Measurements from ENCODE around the gene CBX3. TPM values are rescaled to one million over a fixed set of nuclear protein-coding genes. Genes with fewer than 3 reads are reported as not detected.

The CBX3 gene
- total RNA-seq, 4 donors from 2014 or later = 30.5 to 178 (median 88.1) TPM

DNA sequence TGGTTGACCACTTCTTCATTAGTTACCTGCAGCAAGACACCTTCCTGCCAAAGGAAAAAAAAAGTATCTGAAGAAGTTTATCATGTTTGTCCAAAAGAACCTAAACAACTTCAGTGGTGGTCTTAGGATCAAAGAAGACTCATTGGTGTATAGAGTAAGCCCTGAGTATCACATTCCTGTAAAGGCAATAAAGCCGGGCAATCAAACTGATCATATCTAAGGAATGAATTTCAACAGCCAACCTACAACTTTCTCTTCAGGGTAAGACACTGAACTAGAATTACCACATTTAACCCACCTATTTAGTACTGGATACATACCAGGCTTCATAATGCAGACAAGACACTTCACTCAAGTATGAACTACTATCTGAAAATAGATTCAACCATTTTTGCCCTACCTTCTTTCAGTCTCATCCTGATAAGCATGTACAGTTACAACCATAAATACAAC is 11.1 kb upstream of the CBX3 start:
- no peak for DNase-seq
- H3K4me1 ChIP-seq = peaks cover 7 to 10% of the 10 kb centered on the region in 2 donors

DNA sequence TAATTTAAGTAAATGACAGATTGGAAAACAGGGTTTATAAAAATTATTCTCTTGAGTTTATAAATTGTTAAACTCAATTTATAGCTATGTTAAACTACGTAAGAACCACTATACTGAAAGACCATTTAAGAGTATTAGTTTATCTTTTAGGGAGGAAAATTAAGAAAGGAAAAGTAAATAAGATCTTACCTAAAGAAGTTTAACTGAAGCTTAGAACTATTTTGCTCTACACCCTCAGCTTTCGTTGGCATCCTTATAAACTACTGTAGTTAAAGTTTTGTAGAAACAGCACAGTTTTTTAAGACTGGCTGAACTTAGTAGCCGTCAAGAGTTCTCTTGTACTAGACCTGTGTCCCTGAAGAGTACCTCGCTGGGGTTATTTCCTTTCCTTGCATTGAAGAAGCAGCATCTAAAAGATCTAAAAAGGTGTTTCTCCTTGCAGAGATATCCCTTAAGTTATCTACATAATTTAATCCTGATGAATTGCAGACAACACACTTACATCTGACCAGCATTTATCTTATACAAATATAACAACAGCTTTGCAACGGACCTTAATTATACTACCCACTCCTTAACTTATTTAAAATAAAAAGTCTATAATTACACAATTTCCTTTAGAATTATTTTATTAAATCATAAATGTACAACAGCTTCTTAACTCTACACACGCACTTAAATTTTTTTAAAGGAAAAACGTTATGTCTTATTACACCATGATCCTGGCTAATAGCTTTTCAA is 10.1 kb upstream of the CBX3 start:
- intact Hi-C loops (cut with DNase I; ENCODE audit: low total_unique reads) = no loop called here
- no peaks in the 10 kb centered on the region for H3K27me3 ChIP-seq
- no peaks in the 10 kb centered on the region for H3K36me3 ChIP-seq
- H3K27ac ChIP-seq = no peak overlapping the region
- H3K9me3 ChIP-seq = no peaks in the 10 kb centered on the region
- peaks cover 7 to 18% of the 10 kb centered on the region in 2 donors for H3K4me1 ChIP-seq
- DNase-seq = no peak
- TF ChIP-seq, protein P1, sequence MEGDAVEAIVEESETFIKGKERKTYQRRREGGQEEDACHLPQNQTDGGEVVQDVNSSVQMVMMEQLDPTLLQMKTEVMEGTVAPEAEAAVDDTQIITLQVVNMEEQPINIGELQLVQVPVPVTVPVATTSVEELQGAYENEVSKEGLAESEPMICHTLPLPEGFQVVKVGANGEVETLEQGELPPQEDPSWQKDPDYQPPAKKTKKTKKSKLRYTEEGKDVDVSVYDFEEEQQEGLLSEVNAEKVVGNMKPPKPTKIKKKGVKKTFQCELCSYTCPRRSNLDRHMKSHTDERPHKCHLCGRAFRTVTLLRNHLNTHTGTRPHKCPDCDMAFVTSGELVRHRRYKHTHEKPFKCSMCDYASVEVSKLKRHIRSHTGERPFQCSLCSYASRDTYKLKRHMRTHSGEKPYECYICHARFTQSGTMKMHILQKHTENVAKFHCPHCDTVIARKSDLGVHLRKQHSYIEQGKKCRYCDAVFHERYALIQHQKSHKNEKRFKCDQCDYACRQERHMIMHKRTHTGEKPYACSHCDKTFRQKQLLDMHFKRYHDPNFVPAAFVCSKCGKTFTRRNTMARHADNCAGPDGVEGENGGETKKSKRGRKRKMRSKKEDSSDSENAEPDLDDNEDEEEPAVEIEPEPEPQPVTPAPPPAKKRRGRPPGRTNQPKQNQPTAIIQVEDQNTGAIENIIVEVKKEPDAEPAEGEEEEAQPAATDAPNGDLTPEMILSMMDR (IDR thresholded peaks at IDR 0.05) = no peak
- TF ChIP-seq POLR2A (IDR thresholded peaks at IDR 0.05) = no peak
- no peak overlapping the region for H3K4me3 ChIP-seq

More for the DNA sequence above, 11.1 kb upstream of the CBX3 start:
- intact Hi-C loops (cut with DNase I; ENCODE audit: low total_unique reads) = no loop called here
- H3K9me3 ChIP-seq = no peaks in the 10 kb centered on the region
- H3K4me3 ChIP-seq = no peak overlapping the region
- TF ChIP-seq POLR2A (IDR thresholded peaks at IDR 0.05) = no peak
- TF ChIP-seq, protein P1 (IDR thresholded peaks at IDR 0.05) = no peak
- no peaks in the 10 kb centered on the region for H3K27me3 ChIP-seq
- H3K27ac ChIP-seq = no peak overlapping the region
- no peaks in the 10 kb centered on the region for H3K36me3 ChIP-seq

DNA sequence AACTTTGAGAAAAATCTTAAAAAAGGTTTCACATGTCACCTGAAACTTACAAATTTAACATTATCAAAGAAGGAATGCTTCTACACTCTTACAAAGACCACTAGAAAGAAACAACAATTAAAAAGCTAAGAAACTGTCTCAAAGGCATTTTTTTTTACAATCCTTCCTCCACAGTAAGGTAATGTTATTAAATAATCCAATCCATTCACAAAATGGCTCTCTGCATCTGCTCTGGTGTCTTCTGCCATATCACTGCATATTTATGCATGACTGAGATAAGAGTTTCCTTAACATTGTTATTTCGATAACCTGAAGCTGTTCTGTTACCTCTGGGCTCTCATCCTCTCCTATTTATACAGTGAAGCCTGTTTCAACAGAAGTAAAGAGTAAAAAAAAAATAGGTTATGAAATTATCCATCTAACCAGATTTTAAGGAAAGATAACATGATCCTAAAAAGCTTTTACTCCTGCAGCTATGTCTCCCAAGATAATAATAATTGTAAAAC is 9.5 kb upstream of the CBX3 start:
- DNase-seq = no peak
- no peak overlapping the region for H3K4me3 ChIP-seq
- H3K27ac ChIP-seq = no peak overlapping the region
- no peaks in the 10 kb centered on the region for H3K36me3 ChIP-seq
- no peaks in the 10 kb centered on the region for H3K27me3 ChIP-seq
- intact Hi-C loops (cut with DNase I; ENCODE audit: low total_unique reads) = no loop called here
- no peak for TF ChIP-seq POLR2A (IDR thresholded peaks at IDR 0.05)
- TF ChIP-seq, protein P1 (IDR thresholded peaks at IDR 0.05) = no peak
- H3K9me3 ChIP-seq = no peaks in the 10 kb centered on the region
- peaks cover 12 to 23% of the 10 kb centered on the region in 2 donors for H3K4me1 ChIP-seq

DNA sequence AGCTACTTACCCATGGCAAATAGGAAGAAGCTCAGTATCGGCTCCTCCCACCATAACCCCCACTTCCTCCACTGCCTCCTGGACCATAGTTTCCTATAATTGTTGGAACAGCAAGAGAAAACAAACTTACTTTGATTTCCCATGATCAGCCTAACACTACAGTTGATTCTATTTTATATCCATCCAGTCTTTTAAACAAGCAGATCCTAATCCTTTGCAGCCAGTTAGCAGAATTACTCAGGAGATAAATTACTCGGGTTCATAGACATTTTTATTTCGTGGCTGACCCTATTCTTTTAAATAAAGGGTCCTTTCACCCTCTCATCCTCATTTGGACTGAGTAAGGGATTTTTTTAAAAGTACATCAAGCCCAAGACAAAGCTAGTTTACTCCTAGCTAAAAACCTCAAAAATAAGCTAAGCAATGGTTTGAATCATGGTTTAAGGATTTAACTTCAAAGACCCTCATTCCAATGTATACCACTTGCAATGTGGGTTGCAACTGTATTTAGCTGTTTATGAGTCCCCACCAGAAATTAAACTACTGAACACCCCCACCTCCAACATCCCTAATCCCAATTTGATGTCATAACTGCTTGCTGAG is 9.0 kb upstream of the CBX3 start:
- Histone ChIP-seq H3K27me3 (no peaks in the 10 kb centered on the region), H3K4me1 (peaks cover 18 to 25% of the 10 kb centered on the region in 2 donors), H3K27ac (no peak overlapping the region), H3K9me3 (no peaks in the 10 kb centered on the region), H3K36me3 (no peaks in the 10 kb centered on the region), H3K4me3 (no peak overlapping the region)
- intact Hi-C loops (cut with DNase I; ENCODE audit: low total_unique reads) = no loop called here
- TF ChIP-seq, protein P1 (IDR thresholded peaks at IDR 0.05) = no peak
- no peak for TF ChIP-seq POLR2A (IDR thresholded peaks at IDR 0.05)
- DNase-seq = no peak
